ENCODE data around the gene MCAT. TPM values are rescaled to one million over a fixed set of nuclear protein-coding genes. Genes with fewer than 3 reads are reported as not detected.
"Not testable (repeated sequence)": the region's sequence is repeated elsewhere in the genome, so short reads cannot be mapped to it uniquely, and the experiment has no call there.

Gene MCAT
- total RNA-seq, 1 donor from 2014 or later, result 12.7 TPM

DNA sequence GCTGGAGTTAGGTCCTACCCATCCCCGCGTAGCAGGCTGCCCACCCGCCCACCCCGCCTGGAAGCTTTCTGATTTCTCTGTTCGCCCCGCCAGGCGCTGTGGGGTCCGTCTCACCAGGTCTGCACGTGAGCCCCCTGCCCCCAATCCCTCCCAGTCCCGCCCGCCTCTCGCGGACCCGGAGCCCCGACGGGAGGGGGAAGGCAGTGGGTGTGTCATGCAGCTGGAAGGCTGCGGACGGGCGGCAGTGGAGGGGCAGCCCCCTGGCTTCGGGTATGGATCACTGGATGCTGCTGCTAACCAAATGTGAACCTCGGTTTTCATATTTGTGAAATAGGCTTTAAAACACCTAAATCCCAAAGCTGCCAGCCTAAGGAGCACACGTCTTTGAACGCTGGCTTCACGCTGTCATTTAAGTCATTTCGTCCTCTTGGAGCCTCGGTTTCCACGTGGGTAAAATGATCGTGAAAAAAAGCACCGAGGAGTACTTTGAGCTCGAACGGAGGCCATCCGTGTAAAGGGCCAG lies 33.2 kb downstream of the MCAT start:
- Mint-ChIP-seq H3K27ac (ENCODE audit: unreplicated experiment) (no peak overlapping the region), H3K4me3 (ENCODE audit: unreplicated experiment) (peak overlapping the region; percentile 87), H3K9me3 (ENCODE audit: unreplicated experiment) (peaks cover 13% of the 10 kb centered on the region), H3K27me3 (ENCODE audit: unreplicated experiment) (peaks cover 15% of the 10 kb centered on the region), H3K36me3 (ENCODE audit: unreplicated experiment) (no peaks in the 10 kb centered on the region), H3K4me1 (ENCODE audit: low read depth, unreplicated experiment) (peaks cover 16% of the 10 kb centered on the region)
- TF ChIP-seq CTCF (IDR thresholded peaks at IDR 0.05; ENCODE audit: partially characterized antibody, unreplicated experiment), result no peak
- DNase-seq, result no peak

DNA sequence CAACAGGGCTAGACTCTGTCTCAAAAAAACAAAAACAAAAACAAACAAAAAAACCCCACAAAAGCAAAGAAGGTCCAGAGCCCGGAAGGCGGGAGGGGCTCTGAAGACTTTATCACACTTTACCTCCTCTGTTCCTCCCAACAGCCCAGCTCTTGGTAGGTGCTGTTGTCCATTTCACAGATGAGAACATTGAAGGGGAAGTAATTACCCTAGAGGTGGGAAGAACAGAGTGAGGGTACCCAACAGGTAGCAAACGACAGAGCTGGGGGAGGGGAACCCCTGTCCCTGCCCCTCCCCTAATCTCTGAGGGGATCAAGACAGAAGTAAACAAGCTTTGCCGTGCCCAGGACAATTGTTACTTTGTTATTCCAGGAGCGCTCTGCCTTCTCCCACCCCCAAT lies 33.7 kb downstream of the MCAT start:
- H3K27ac Mint-ChIP-seq (ENCODE audit: unreplicated experiment), result no peak overlapping the region
- H3K4me3 Mint-ChIP-seq (ENCODE audit: unreplicated experiment), result no peak overlapping the region
- TF ChIP-seq CTCF (IDR thresholded peaks at IDR 0.05; ENCODE audit: partially characterized antibody, unreplicated experiment), result no peak
- no peaks in the 10 kb centered on the region for H3K36me3 Mint-ChIP-seq (ENCODE audit: unreplicated experiment)
- H3K9me3 Mint-ChIP-seq (ENCODE audit: unreplicated experiment), result peaks cover 13% of the 10 kb centered on the region
- peaks cover 13% of the 10 kb centered on the region for H3K27me3 Mint-ChIP-seq (ENCODE audit: unreplicated experiment)
- H3K4me1 Mint-ChIP-seq (ENCODE audit: low read depth, unreplicated experiment), result peaks cover 16% of the 10 kb centered on the region
- no peak for DNase-seq

DNA sequence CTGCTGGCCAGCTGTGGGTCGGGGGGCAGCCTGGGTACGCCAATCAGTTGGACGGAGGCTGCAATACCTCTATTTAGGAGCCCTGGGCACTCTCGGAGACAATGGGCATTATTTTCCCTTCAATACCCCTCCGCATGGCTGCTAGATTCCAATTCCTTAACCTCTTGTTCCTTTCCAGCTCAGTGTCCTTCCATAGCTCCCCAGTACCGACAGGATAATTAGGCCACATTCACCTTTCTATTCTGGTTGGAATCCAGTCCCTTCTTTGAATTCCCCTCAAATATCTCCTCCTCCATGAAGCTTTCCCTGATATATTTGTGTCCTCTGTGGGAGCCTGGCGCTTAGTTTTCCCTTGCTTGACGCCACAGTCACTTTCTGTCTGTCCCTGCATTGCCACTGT lies 36.9 kb downstream of the MCAT start:
- Mint-ChIP-seq H3K27ac (ENCODE audit: unreplicated experiment) (no peak overlapping the region), H3K36me3 (ENCODE audit: unreplicated experiment) (no peaks in the 10 kb centered on the region), H3K4me1 (ENCODE audit: low read depth, unreplicated experiment) (peaks cover 3% of the 10 kb centered on the region), H3K9me3 (ENCODE audit: unreplicated experiment) (peaks cover 2% of the 10 kb centered on the region), H3K4me3 (ENCODE audit: unreplicated experiment) (peak overlapping the region; percentile 6), H3K27me3 (ENCODE audit: unreplicated experiment) (no peaks in the 10 kb centered on the region)
- DNase-seq, result no peak
- TF ChIP-seq CTCF (IDR thresholded peaks at IDR 0.05; ENCODE audit: partially characterized antibody, unreplicated experiment), result no peak

- not testable (repeated sequence) for H3K27ac Mint-ChIP-seq (ENCODE audit: unreplicated experiment); H3K27me3 Mint-ChIP-seq (ENCODE audit: unreplicated experiment); H3K4me3 Mint-ChIP-seq (ENCODE audit: unreplicated experiment); H3K36me3 Mint-ChIP-seq (ENCODE audit: unreplicated experiment); H3K4me1 Mint-ChIP-seq (ENCODE audit: low read depth, unreplicated experiment); DNase-seq; H3K9me3 Mint-ChIP-seq (ENCODE audit: unreplicated experiment)
Observed at GRCh38 chr22:43104950-43105349, 38.2 kb downstream of the MCAT start.

GRCh38 chr22:43104056-43104625 lies 39.1 kb downstream of the MCAT start:
- not testable (repeated sequence) for H3K27me3 Mint-ChIP-seq (ENCODE audit: unreplicated experiment); H3K27ac Mint-ChIP-seq (ENCODE audit: unreplicated experiment); DNase-seq; H3K36me3 Mint-ChIP-seq (ENCODE audit: unreplicated experiment); H3K4me1 Mint-ChIP-seq (ENCODE audit: low read depth, unreplicated experiment); H3K9me3 Mint-ChIP-seq (ENCODE audit: unreplicated experiment); H3K4me3 Mint-ChIP-seq (ENCODE audit: unreplicated experiment)

DNA sequence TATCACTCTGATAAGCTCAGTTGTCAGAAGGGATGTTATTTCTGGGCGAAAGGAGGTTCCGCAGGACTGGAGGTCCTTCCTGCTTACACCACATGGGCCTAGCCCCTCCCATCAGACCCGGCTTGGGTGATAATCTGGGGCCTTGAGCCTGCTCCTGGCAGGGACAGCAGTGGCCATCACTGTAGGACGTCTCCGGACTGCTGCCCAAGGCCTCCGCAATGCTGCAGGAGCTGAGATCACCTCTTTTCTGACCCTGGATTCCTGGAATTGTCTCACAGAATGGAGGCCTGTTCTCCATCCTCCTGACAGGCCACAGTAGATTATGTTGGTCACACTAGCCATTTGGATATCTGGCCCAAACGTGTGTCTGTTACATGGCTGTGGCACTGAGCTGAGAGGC lies 41.9 kb downstream of the MCAT start:
- peaks cover 7% of the 10 kb centered on the region for H3K9me3 Mint-ChIP-seq (ENCODE audit: unreplicated experiment)
- H3K4me3 Mint-ChIP-seq (ENCODE audit: unreplicated experiment), result no peak overlapping the region

More for the DNA sequence above, 41.9 kb downstream of the MCAT start:
- Mint-ChIP-seq H3K36me3 (ENCODE audit: unreplicated experiment) (peaks cover 3% of the 10 kb centered on the region), H3K4me1 (ENCODE audit: low read depth, unreplicated experiment) (peaks cover 3% of the 10 kb centered on the region), H3K27me3 (ENCODE audit: unreplicated experiment) (peaks cover 3% of the 10 kb centered on the region), H3K27ac (ENCODE audit: unreplicated experiment) (no peak overlapping the region)
- no peak for TF ChIP-seq CTCF (IDR thresholded peaks at IDR 0.05; ENCODE audit: partially characterized antibody, unreplicated experiment)
- DNase-seq, result no peak
